ENCODE results near the gene CDIP1.

Gene CDIP1

GRCh38 chr16:4486126-4486893, 52.3 kb downstream of the CDIP1 start:
- DNase-seq: no peak

- DNase-seq: no peak
These were observed 56.6 kb downstream of the CDIP1 start for GRCh38 chr16:4481963-4482362.

GRCh38 chr16:4481526-4481925, 57.0 kb downstream of the CDIP1 start:
- DNase-seq: no peak

- peak; percentile 49 for DNase-seq
These were observed 60.6 kb downstream of the CDIP1 start for GRCh38 chr16:4477966-4478365.

GRCh38 chr16:4475880-4476788, 62.4 kb downstream of the CDIP1 start, which contains the start of gene HMOX2:
HMOX2 (plus strand) TSS chr16:4476398; CDS start chr16:4505525, 29,127 bp downstream.
- peak; percentile 89 for DNase-seq

- DNase-seq: peak; percentile 62
These were observed 64.2 kb downstream of the CDIP1 start, which contains the start of gene NMRAL1 for GRCh38 chr16:4474192-4474961. NMRAL1 (minus strand) TSS chr16:4474625; CDS start chr16:4474132, 493 bp downstream.

- no peak for DNase-seq
These were observed 65.7 kb downstream of the CDIP1 start for GRCh38 chr16:4472880-4473279.

GRCh38 chr16:4471869-4472268, 66.7 kb downstream of the CDIP1 start:
- DNase-seq: no peak

GRCh38 chr16:4468972-4469371, 69.6 kb downstream of the CDIP1 start:
- no peak for DNase-seq

- no peak for DNase-seq
These were observed 70.7 kb downstream of the CDIP1 start for GRCh38 chr16:4467916-4468315.

- no peak for DNase-seq
These were observed 72.4 kb downstream of the CDIP1 start for GRCh38 chr16:4465977-4466779.

GRCh38 chr16:4463522-4464163, 74.9 kb downstream of the CDIP1 start:
- no peak for DNase-seq

GRCh38 chr16:4461250-4462085, 77.1 kb downstream of the CDIP1 start:
- DNase-seq: no peak

GRCh38 chr16:4460936-4461249, 77.7 kb downstream of the CDIP1 start:
- DNase-seq: no peak

Measured in kidney glomerular epithelial cell (primary cell).